Activated B cell treated with CpG ODN at 0.5 μM for 24 hours (primary cell): ENCODE data around the gene MAP3K13. TPM values are rescaled to one million over a fixed set of nuclear protein-coding genes. Genes with fewer than 3 reads are reported as not detected.

Source experiments
- ATAC-seq: fragments of 200-7000 bp; cut with Tn5 transposase; one replicate; pipeline ENCODE4 v1.10.0; 2021; ENCODE audit warnings: low read depth, mild to moderate bottlenecking, moderate library complexity
- CTCF ChIA-PET: fragments of 350-600 bp; sonication (Branson Sonifier 250); formaldehyde crosslinking; loops from one replicate; lab custom pipeline; 2021; ENCODE audit warnings: antibody characterized with exemption; lab: Charles Lee
- POLR2A ChIA-PET: fragments of 350-600 bp; sonication (Branson Sonifier 250); formaldehyde crosslinking; loops from one replicate; lab custom pipeline; 2021; ENCODE audit warnings: antibody characterized with exemption; lab: Charles Lee
- DNase-seq: peaks from one replicate; pipeline ENCODE4 v3.0.0; 2022
- H3K27ac Mint-ChIP-seq: one replicate; pipeline ENCODE4 v1.8.0; 2020; ENCODE audit warnings: mixed read lengths
- H3K27me3 Mint-ChIP-seq: one replicate; pipeline ENCODE4 v1.8.0; 2021; ENCODE audit warnings: mixed read lengths
- H3K36me3 Mint-ChIP-seq: one replicate; pipeline ENCODE4 v1.8.0; 2021; ENCODE audit warnings: low read depth, mixed read lengths
- H3K4me1 Mint-ChIP-seq: one replicate; pipeline ENCODE4 v1.8.0; 2021; ENCODE audit warnings: mixed read lengths
- H3K4me3 Mint-ChIP-seq: one replicate; pipeline ENCODE4 v1.8.0; 2020; ENCODE audit warnings: mild to moderate bottlenecking, mixed read lengths
- H3K9me3 Mint-ChIP-seq: one replicate; pipeline ENCODE4 v1.8.0; 2020; ENCODE audit warnings: mixed read lengths
- intact Hi-C: fragments of 100-400 bp; cut with micrococcal nuclease; formaldehyde crosslinking; loops from one replicate; pipeline ENCODE4 v1.15.1; 2024
- total RNA-seq: library from RNA; stranded (reverse); gene quantifications from 2 replicates; pipeline ENCODE4 v1.2.3, GENCODE V29; 2022
- TF ChIP-seq, protein P1 (sequence below): fragments of 200-600 bp; IDR thresholded peaks from one replicate; pipeline ENCODE4 v1.8.0; 2022; ENCODE audit warnings: antibody characterized with exemption, mild to moderate bottlenecking

Gene MAP3K13
- total RNA-seq, 1 donor from 2014 or later = 10.5 TPM

GRCh38 chr3:185342459-185343174, 20.3 kb upstream of the MAP3K13 start:
- no peaks in the 10 kb centered on the region for H3K27me3 Mint-ChIP-seq

DNA sequence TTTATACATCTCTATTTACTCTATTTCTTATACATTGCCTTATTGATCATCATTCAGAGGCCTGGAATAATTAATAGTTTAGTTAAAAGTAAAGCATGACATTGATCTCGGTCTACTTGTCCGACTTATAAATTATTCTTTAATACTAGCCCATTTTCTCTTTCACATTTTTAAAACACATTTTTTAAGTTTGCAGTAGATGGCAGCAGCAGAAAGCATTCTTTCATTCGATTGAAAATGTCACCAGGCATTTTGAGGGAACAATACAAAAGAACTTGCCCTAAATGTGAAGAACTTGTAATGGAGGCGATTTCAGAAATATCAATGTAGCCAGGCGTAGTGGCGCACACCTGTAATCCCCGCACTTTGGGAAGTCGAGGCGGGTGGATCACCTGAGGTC, 15.5 kb upstream of the MAP3K13 start:
- Mint-ChIP-seq H3K27ac (no peak overlapping the region), H3K4me3 (no peak overlapping the region), H3K4me1 (peaks cover 7% of the 10 kb centered on the region), H3K27me3 (peaks cover 13% of the 10 kb centered on the region), H3K9me3 (peaks cover 5% of the 10 kb centered on the region), H3K36me3 (no peaks in the 10 kb centered on the region)
- CTCF ChIA-PET = interaction anchor here (1.3 kb wide), 1 partner anchor 39 kb away, joined by 3 read pairs; no protein-coding TSS in a partner anchor
- POLR2A ChIA-PET = no interaction called here
- intact Hi-C loops = no loop called here
- DNase-seq (no peak), ATAC-seq (no peak)
- TF ChIP-seq, protein P1, sequence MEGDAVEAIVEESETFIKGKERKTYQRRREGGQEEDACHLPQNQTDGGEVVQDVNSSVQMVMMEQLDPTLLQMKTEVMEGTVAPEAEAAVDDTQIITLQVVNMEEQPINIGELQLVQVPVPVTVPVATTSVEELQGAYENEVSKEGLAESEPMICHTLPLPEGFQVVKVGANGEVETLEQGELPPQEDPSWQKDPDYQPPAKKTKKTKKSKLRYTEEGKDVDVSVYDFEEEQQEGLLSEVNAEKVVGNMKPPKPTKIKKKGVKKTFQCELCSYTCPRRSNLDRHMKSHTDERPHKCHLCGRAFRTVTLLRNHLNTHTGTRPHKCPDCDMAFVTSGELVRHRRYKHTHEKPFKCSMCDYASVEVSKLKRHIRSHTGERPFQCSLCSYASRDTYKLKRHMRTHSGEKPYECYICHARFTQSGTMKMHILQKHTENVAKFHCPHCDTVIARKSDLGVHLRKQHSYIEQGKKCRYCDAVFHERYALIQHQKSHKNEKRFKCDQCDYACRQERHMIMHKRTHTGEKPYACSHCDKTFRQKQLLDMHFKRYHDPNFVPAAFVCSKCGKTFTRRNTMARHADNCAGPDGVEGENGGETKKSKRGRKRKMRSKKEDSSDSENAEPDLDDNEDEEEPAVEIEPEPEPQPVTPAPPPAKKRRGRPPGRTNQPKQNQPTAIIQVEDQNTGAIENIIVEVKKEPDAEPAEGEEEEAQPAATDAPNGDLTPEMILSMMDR = no peak

More at GRCh38 chr3:185342459-185343174, 20.3 kb upstream of the MAP3K13 start:
- ChIA-PET CTCF (no interaction called here), POLR2A (no interaction called here)
- Mint-ChIP-seq H3K9me3 (no peaks in the 10 kb centered on the region), H3K27ac (no peak overlapping the region), H3K4me3 (no peak overlapping the region), H3K36me3 (no peaks in the 10 kb centered on the region), H3K4me1 (peaks cover 7% of the 10 kb centered on the region)
- intact Hi-C loops = no loop called here
- DNase-seq (no peak), ATAC-seq (no peak)
- TF ChIP-seq, protein P1 = no peak

DNA sequence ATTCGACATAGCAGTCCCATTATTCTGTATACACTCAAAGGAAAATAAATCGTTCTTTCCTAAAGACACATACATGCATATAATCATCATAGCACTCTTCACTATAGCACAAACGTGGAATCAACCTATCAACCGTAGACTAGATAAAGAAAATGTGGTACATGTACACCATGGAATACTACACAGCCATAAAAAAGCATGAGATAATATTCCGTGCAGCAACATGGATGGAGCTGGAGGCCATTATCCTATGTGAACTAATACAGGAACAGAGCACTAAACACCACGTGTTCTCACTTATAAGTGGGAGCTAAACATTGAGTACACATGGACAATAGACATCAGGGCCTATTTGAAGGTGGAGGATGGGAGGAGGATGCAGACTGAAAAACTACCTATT, 12.1 kb upstream of the MAP3K13 start:
- H3K27me3 Mint-ChIP-seq = peaks cover 17% of the 10 kb centered on the region
- intact Hi-C loops = loop anchor here (5.0 kb wide), 2 partner anchors 206 to 226 kb away; no protein-coding TSS in a partner anchor

GRCh38 chr3:185351396-185351795, 11.5 kb upstream of the MAP3K13 start:
- intact Hi-C loops = loop anchor here (5.0 kb wide), 2 partner anchors 206 to 226 kb away; no protein-coding TSS in a partner anchor
- ChIA-PET CTCF (no interaction called here), POLR2A (no interaction called here)
- no peaks in the 10 kb centered on the region for H3K36me3 Mint-ChIP-seq
- ATAC-seq (no peak), DNase-seq (no peak)
- peaks cover 5% of the 10 kb centered on the region for H3K9me3 Mint-ChIP-seq
- H3K27me3 Mint-ChIP-seq = peaks cover 19% of the 10 kb centered on the region
- no peak overlapping the region for H3K27ac Mint-ChIP-seq
- TF ChIP-seq, protein P1 = no peak
- no peak overlapping the region for H3K4me3 Mint-ChIP-seq
- H3K4me1 Mint-ChIP-seq = no peaks in the 10 kb centered on the region

More for the DNA sequence above, 12.1 kb upstream of the MAP3K13 start:
- no peak overlapping the region for H3K4me3 Mint-ChIP-seq
- TF ChIP-seq, protein P1 = no peak
- ChIA-PET CTCF (no interaction called here), POLR2A (no interaction called here)
- H3K27ac Mint-ChIP-seq = no peak overlapping the region
- no peaks in the 10 kb centered on the region for H3K36me3 Mint-ChIP-seq
- no peaks in the 10 kb centered on the region for H3K4me1 Mint-ChIP-seq
- ATAC-seq (no peak), DNase-seq (no peak)
- peaks cover 5% of the 10 kb centered on the region for H3K9me3 Mint-ChIP-seq

GRCh38 chr3:185353225-185353624, 9.7 kb upstream of the MAP3K13 start:
- CTCF ChIA-PET = interaction anchor here (0.8 kb wide), 1 partner anchor 206 kb away, joined by 3 read pairs; no protein-coding TSS in a partner anchor
- no peak overlapping the region for H3K27ac Mint-ChIP-seq
- H3K27me3 Mint-ChIP-seq = peaks cover 24% of the 10 kb centered on the region
- H3K4me3 Mint-ChIP-seq = no peak overlapping the region
- H3K4me1 Mint-ChIP-seq = no peaks in the 10 kb centered on the region
- H3K9me3 Mint-ChIP-seq = peaks cover 5% of the 10 kb centered on the region
- POLR2A ChIA-PET = no interaction called here
- intact Hi-C loops = loop anchor here (5.0 kb wide), 2 partner anchors 204 to 224 kb away; no protein-coding TSS in a partner anchor
- no peak for DNase-seq
- no peak for ATAC-seq
- H3K36me3 Mint-ChIP-seq = no peaks in the 10 kb centered on the region
- TF ChIP-seq, protein P1 = no peak
